ENCODE data around the gene C19orf12. TPM values are rescaled to one million over a fixed set of nuclear protein-coding genes. Genes with fewer than 3 reads are reported as not detected.

The C19orf12 gene
- total and polyA plus RNA-seq, 2 donors (not counting 1 experiment from before 2014, with no cell fraction given), result 25.4 to 26.8 TPM

DNA sequence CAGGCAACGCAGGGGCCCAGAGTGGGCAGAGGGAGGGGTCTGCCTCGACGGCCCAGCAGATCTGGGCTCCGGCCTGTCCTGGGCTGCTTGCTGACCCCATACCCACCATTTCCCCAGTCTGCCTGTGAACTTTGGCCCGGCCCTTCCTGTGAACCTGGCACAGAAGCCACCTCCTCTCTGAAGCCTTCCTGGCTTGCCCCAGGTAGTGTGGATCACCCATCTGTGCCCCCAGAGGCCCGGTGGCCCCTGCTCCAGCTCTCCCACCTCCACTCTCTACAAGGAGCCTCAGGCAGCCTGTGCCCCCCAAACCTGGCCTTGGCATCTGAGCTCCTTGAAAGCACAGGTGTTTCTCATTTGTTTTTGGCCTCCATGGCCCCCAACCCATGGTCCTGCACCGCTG lies 34.1 kb downstream of the C19orf12 start:
- DNase-seq (ENCODE audit: low read depth in 2 of 2), result no peak
- Histone ChIP-seq H2AFZ (ENCODE audit: low read length) (no peak overlapping the region), H3K27ac (ENCODE audit: insufficient read depth, low read length) (no peak overlapping the region), H3K9ac (ENCODE audit: insufficient read depth, low read length) (no peak overlapping the region), H4K20me1 (ENCODE audit: control insufficient read depth, extremely low read depth, insufficient read depth, low read length) (no peaks in the 10 kb centered on the region), H3K4me1 (ENCODE audit: control insufficient read depth, extremely low read depth, insufficient read depth, low read length) (peaks cover 7% of the 10 kb centered on the region), H3K79me2 (ENCODE audit: control insufficient read depth, insufficient read depth, low read length) (no peaks in the 10 kb centered on the region), H3K36me3 (ENCODE audit: control insufficient read depth, insufficient read depth, low read length) (peaks cover 1% of the 10 kb centered on the region), H3K9me3 (ENCODE audit: control insufficient read depth, insufficient read depth, low read depth, low read length) (no peaks in the 10 kb centered on the region), H3K27me3 (ENCODE audit: control insufficient read depth, insufficient read depth, low read length) (no peaks in the 10 kb centered on the region), H3K4me2 (ENCODE audit: extremely low read depth, insufficient read depth, low read length) (no peak overlapping the region), H3K4me3 (replicated peaks in 1 of 4; ENCODE audit: control extremely low read depth in 1 of 4, insufficient read depth in 1 of 4, low read depth in 3 of 4, low read length in 4 of 4) (no peak overlapping the region)
- TF ChIP-seq EZH2 (IDR thresholded peaks at IDR 0.05; ENCODE audit: low read length, missing control alignments), result no peak
- TF ChIP-seq, protein P1, sequence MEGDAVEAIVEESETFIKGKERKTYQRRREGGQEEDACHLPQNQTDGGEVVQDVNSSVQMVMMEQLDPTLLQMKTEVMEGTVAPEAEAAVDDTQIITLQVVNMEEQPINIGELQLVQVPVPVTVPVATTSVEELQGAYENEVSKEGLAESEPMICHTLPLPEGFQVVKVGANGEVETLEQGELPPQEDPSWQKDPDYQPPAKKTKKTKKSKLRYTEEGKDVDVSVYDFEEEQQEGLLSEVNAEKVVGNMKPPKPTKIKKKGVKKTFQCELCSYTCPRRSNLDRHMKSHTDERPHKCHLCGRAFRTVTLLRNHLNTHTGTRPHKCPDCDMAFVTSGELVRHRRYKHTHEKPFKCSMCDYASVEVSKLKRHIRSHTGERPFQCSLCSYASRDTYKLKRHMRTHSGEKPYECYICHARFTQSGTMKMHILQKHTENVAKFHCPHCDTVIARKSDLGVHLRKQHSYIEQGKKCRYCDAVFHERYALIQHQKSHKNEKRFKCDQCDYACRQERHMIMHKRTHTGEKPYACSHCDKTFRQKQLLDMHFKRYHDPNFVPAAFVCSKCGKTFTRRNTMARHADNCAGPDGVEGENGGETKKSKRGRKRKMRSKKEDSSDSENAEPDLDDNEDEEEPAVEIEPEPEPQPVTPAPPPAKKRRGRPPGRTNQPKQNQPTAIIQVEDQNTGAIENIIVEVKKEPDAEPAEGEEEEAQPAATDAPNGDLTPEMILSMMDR (conservative IDR thresholded peaks at IDR 0.05 in 1 of 2, IDR thresholded peaks at IDR 0.05 in 1 of 2; ENCODE audit: low read depth in 1 of 2, low read length in 2 of 2), result no peak

- H3K27me3 ChIP-seq (ENCODE audit: control insufficient read depth, insufficient read depth, low read length), result no peaks in the 10 kb centered on the region
- no peaks in the 10 kb centered on the region for H3K79me2 ChIP-seq (ENCODE audit: control insufficient read depth, insufficient read depth, low read length)
- no peak for TF ChIP-seq EZH2 (IDR thresholded peaks at IDR 0.05; ENCODE audit: low read length, missing control alignments)
- TF ChIP-seq, protein P1 (conservative IDR thresholded peaks at IDR 0.05 in 1 of 2, IDR thresholded peaks at IDR 0.05 in 1 of 2; ENCODE audit: low read depth in 1 of 2, low read length in 2 of 2), result no peak
- no peak overlapping the region for H2AFZ ChIP-seq (ENCODE audit: low read length)
- DNase-seq (ENCODE audit: low read depth in 2 of 2), result no peak
- peaks cover 7% of the 10 kb centered on the region for H3K4me1 ChIP-seq (ENCODE audit: control insufficient read depth, extremely low read depth, insufficient read depth, low read length)
- H3K4me2 ChIP-seq (ENCODE audit: extremely low read depth, insufficient read depth, low read length), result no peak overlapping the region
- H3K4me3 ChIP-seq (replicated peaks in 1 of 4; ENCODE audit: control extremely low read depth in 1 of 4, insufficient read depth in 1 of 4, low read depth in 3 of 4, low read length in 4 of 4), result no peak overlapping the region
- H3K36me3 ChIP-seq (ENCODE audit: control insufficient read depth, insufficient read depth, low read length), result peaks cover 4% of the 10 kb centered on the region
- no peak overlapping the region for H3K9ac ChIP-seq (ENCODE audit: insufficient read depth, low read length)
- no peak overlapping the region for H3K27ac ChIP-seq (ENCODE audit: insufficient read depth, low read length)
- H4K20me1 ChIP-seq (ENCODE audit: control insufficient read depth, extremely low read depth, insufficient read depth, low read length), result no peaks in the 10 kb centered on the region
- no peaks in the 10 kb centered on the region for H3K9me3 ChIP-seq (ENCODE audit: control insufficient read depth, insufficient read depth, low read depth, low read length)
Observed at GRCh38 chr19:29680447-29680846, 34.6 kb downstream of the C19orf12 start.

DNA sequence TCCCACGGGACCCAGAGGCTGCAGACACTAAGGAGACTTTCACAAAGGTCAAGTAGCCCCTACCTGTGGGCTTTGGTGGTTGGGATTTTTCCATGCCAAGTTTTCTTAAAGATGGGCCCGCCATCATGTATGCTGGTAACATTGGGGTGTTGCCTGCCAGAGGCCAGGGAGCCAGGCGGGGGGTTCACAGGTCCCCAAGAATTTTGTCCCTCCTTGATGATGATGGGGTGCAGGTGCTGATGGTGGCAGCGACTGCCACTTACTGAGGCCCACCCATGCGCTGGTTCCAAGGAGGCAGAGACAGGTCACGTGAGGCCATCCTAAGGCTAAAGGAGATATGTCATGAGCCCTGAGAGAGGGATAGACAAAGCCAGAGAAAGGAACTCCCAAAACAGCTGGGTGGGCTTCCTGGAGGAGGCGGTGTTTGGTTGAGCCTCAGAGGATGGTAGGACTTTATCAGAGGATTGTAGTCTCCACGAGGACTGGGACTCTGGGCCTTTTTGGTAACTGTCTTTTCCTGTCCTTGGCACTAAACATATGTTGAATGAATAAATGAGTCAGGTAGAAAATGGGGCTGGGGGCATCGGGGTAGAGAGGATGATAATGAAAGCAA lies 35.4 kb downstream of the C19orf12 start:
- no peak for TF ChIP-seq EZH2 (IDR thresholded peaks at IDR 0.05; ENCODE audit: low read length, missing control alignments)
- TF ChIP-seq, protein P1 (conservative IDR thresholded peaks at IDR 0.05 in 1 of 2, IDR thresholded peaks at IDR 0.05 in 1 of 2; ENCODE audit: low read depth in 1 of 2, low read length in 2 of 2), result no peak
- no peak for DNase-seq (ENCODE audit: low read depth in 2 of 2)
- Histone ChIP-seq H4K20me1 (ENCODE audit: control insufficient read depth, extremely low read depth, insufficient read depth, low read length) (no peaks in the 10 kb centered on the region), H3K9me3 (ENCODE audit: control insufficient read depth, insufficient read depth, low read depth, low read length) (no peaks in the 10 kb centered on the region), H3K36me3 (ENCODE audit: control insufficient read depth, insufficient read depth, low read length) (peaks cover 10% of the 10 kb centered on the region), H3K27ac (ENCODE audit: insufficient read depth, low read length) (no peak overlapping the region), H3K9ac (ENCODE audit: insufficient read depth, low read length) (no peak overlapping the region), H3K4me1 (ENCODE audit: control insufficient read depth, extremely low read depth, insufficient read depth, low read length) (peaks cover 7% of the 10 kb centered on the region), H3K79me2 (ENCODE audit: control insufficient read depth, insufficient read depth, low read length) (no peaks in the 10 kb centered on the region), H3K27me3 (ENCODE audit: control insufficient read depth, insufficient read depth, low read length) (no peaks in the 10 kb centered on the region), H2AFZ (ENCODE audit: low read length) (no peak overlapping the region), H3K4me2 (ENCODE audit: extremely low read depth, insufficient read depth, low read length) (no peak overlapping the region), H3K4me3 (replicated peaks in 1 of 4; ENCODE audit: control extremely low read depth in 1 of 4, insufficient read depth in 1 of 4, low read depth in 3 of 4, low read length in 4 of 4) (no peak overlapping the region)
